SK-N-SH (cell line): Measurements from ENCODE around the gene ADORA2A. TPM values are rescaled to one million over a fixed set of nuclear protein-coding genes. Genes with fewer than 3 reads are reported as not detected.

Experiments
- CTCF ChIA-PET: fragments of 300-600, 350-600 bp; formaldehyde crosslinking; extraction: SDS; loops from one replicate; lab custom pipeline; 2021; lab: Yijun Ruan, JAX
- POLR2A ChIA-PET: fragments of 350-600 bp; sonication (Branson Sonifier 250); formaldehyde crosslinking; extraction: SDS; loops from one replicate; lab custom pipeline; 2020; ENCODE audit warnings: antibody characterized with exemption, inconsistent platforms; lab: Yijun Ruan, JAX
- DNase-seq: peaks from one replicate; pipeline ENCODE4 v3.0.0; 2012
- H2AFZ ChIP-seq: fragments of 200-600 bp; sonication (generic); 2 replicates; pipeline ENCODE4 v1.8.1; 2016; ENCODE audit warnings: antibody characterized with exemption, mild to moderate bottlenecking, low read depth
- H3F3A ChIP-seq: fragments of 200-600 bp; sonication (generic); replicated peaks from 2 replicates; pipeline ENCODE3; 2016; ENCODE audit warnings: antibody characterized with exemption, mild to moderate bottlenecking; ENCODE audit not compliant: insufficient read depth
- H3K27ac ChIP-seq, 2 experiments: fragments of 200-500 bp in 1 of 2; fragments of 200-600 bp in 1 of 2; sonication (Bioruptor generic) in 1 of 2; sonication (generic), shearing (Covaris generic) in 1 of 2; 2 replicates each; pipeline versions ENCODE4 v1.5.1 to v1.6.1; 2014 to 2016; ENCODE audit warnings: low read depth in 2 of 2, inconsistent platforms in 1 of 2, low read length in 1 of 2, mild to moderate bottlenecking in 1 of 2, mixed read lengths in 1 of 2
- H3K27me3 ChIP-seq: fragments of 200-600 bp; sonication (generic), shearing (Covaris generic); 2 replicates; pipeline ENCODE4 v1.6.1; 2016; ENCODE audit warnings: mixed run types; ENCODE audit not compliant: insufficient read depth
- H3K36me3 ChIP-seq, 2 experiments: fragments of 200-500 bp in 1 of 2; fragments of 200-600 bp in 1 of 2; sonication (Bioruptor generic) in 1 of 2; sonication (generic) in 1 of 2; replicated peaks in 1 of 2; 2 replicates each; pipeline versions ENCODE3 to v1.5.1; 2014 to 2016; ENCODE audit warnings: low read length in 1 of 2, mild to moderate bottlenecking in 1 of 2; ENCODE audit not compliant: insufficient read depth in 2 of 2, control insufficient read depth in 1 of 2
- H3K4me1 ChIP-seq, 2 experiments: fragments of 200-500 bp in 1 of 2; fragments of 200-600 bp in 1 of 2; sonication (Bioruptor generic) in 1 of 2; sonication (generic), shearing (Covaris generic) in 1 of 2; 2 replicates each; pipeline versions ENCODE4 v1.5.1 to v1.6.1; 2014 to 2016; ENCODE audit warnings: low read depth in 1 of 2, low read length in 1 of 2, mixed run types in 1 of 2; ENCODE audit not compliant: insufficient read depth in 2 of 2, control insufficient read depth in 1 of 2
- H3K4me2 ChIP-seq: fragments of 200-600 bp; sonication (generic), shearing (Covaris generic); 2 replicates; pipeline ENCODE4 v1.6.1; 2017; ENCODE audit warnings: mixed run types
- H3K4me3 ChIP-seq, 2 experiments: fragments of 200-500 bp in 1 of 2; fragments of 200-600 bp in 1 of 2; sonication (Bioruptor generic) in 1 of 2; sonication (generic), shearing (Covaris generic) in 1 of 2; 2 replicates each; pipeline versions ENCODE4 v1.5.1 to v1.8.1; 2014 to 2016; ENCODE audit warnings: low read depth in 2 of 2, inconsistent platforms in 1 of 2, low read length in 1 of 2, mild to moderate bottlenecking in 1 of 2, mixed read lengths in 1 of 2, moderate library complexity in 1 of 2
- H3K79me2 ChIP-seq: fragments of 200-600 bp; sonication (generic); 2 replicates; pipeline ENCODE4 v1.8.1; 2017; ENCODE audit warnings: mild to moderate bottlenecking; ENCODE audit not compliant: insufficient read depth
- H3K9ac ChIP-seq: fragments of 200-600 bp; sonication (generic); 2 replicates; pipeline ENCODE4 v1.6.1; 2017; ENCODE audit warnings: mixed run types
- H3K9me2 ChIP-seq: fragments of 200-600 bp; sonication (generic); 2 replicates; pipeline ENCODE4 v1.6.1; 2017; ENCODE audit warnings: mixed run types
- H3K9me3 ChIP-seq: fragments of 200-600 bp; sonication (generic); 2 replicates; pipeline ENCODE4 v1.6.1; 2017; ENCODE audit warnings: mixed run types, mild to moderate bottlenecking, moderate library complexity
- H4K20me1 ChIP-seq: fragments of 200-600 bp; sonication (generic); 2 replicates; pipeline ENCODE4 v1.6.1; 2017; ENCODE audit warnings: mild to moderate bottlenecking, mixed run types; ENCODE audit not compliant: insufficient read depth
- CHD2 ChIP-seq: fragments of 150-350 bp; IDR thresholded peaks from 2 replicates; pipeline ENCODE4 v1.6.1; 2018; ENCODE audit warnings: low read length; ENCODE audit not compliant: partially characterized antibody
- CTCF ChIP-seq: fragments of 200-600 bp; sonication (generic); IDR thresholded peaks from 2 replicates; pipeline ENCODE4 v1.6.1; 2017; ENCODE audit warnings: antibody characterized with exemption, mild to moderate bottlenecking, moderate library complexity
- EZH2phosphoT487 ChIP-seq: fragments of 200-600 bp; sonication (generic); IDR thresholded peaks from 2 replicates; pipeline ENCODE4 v1.6.1; 2017; ENCODE audit warnings: low read depth, mixed run types, mild to moderate bottlenecking, antibody characterized with exemption, moderate library complexity, borderline replicate concordance
- FOSL2 ChIP-seq: IDR thresholded peaks from 2 replicates; pipeline ENCODE4 v1.4.0; 2012; ENCODE audit warnings: low read depth, mild to moderate bottlenecking, moderate library complexity, borderline replicate concordance
- GABPA ChIP-seq: IDR thresholded peaks from 2 replicates; pipeline ENCODE4 v1.4.0; 2012; ENCODE audit warnings: low read depth, mild to moderate bottlenecking
- GATA2 ChIP-seq: sonication (generic); formaldehyde crosslinking; IDR thresholded peaks from 2 replicates; pipeline ENCODE4 v1.5.0; 2020; ENCODE audit warnings: mild to moderate bottlenecking, missing genetic modification reagents
- IRF3 ChIP-seq: fragments of 150-350 bp; IDR thresholded peaks from 2 replicates; pipeline ENCODE4 v1.6.1; 2016; ENCODE audit warnings: mild to moderate bottlenecking, low read depth, low read length
- MAX ChIP-seq: IDR thresholded peaks from 2 replicates; pipeline ENCODE4 v1.4.0; 2012; ENCODE audit warnings: low read depth
- MEF2A ChIP-seq: IDR thresholded peaks from 2 replicates; pipeline ENCODE4 v1.4.0; 2012; ENCODE audit warnings: low read depth, borderline replicate concordance
- MXI1 ChIP-seq: IDR thresholded peaks from 2 replicates; pipeline ENCODE4 v1.6.1; 2012; ENCODE audit warnings: mild to moderate bottlenecking, low read depth, low read length, improper control_type of control experiment
- POLR2AphosphoS5 ChIP-seq: IDR thresholded peaks from 2 replicates; pipeline ENCODE4 v1.6.1; 2012; ENCODE audit warnings: low read depth, low read length
- RAD21 ChIP-seq: IDR thresholded peaks from 2 replicates; pipeline ENCODE4 v1.6.1; 2012; ENCODE audit warnings: mild to moderate bottlenecking, low read length
- RCOR1 ChIP-seq: fragments of 150-350 bp; IDR thresholded peaks from 2 replicates; pipeline ENCODE4 v1.6.1; 2017; ENCODE audit warnings: antibody characterized with exemption, low read length
- REST ChIP-seq: IDR thresholded peaks from 2 replicates; pipeline ENCODE4 v1.6.1; 2012; ENCODE audit warnings: mild to moderate bottlenecking, low read depth, low read length, moderate library complexity
- RFX5 ChIP-seq: IDR thresholded peaks from 2 replicates; pipeline ENCODE4 v1.6.1; 2012; ENCODE audit warnings: mild to moderate bottlenecking, improper control_type of control experiment, low read length
- SIN3A ChIP-seq: IDR thresholded peaks from 2 replicates; pipeline ENCODE4 v1.6.1; 2012; ENCODE audit warnings: low read depth, mild to moderate bottlenecking, low read length, moderate library complexity, borderline replicate concordance
- SMC3 ChIP-seq: IDR thresholded peaks from 2 replicates; pipeline ENCODE4 v1.6.1; 2012; ENCODE audit warnings: low read depth, low read length, improper control_type of control experiment
- TAF1 ChIP-seq: IDR thresholded peaks from 2 replicates; pipeline ENCODE4 v1.6.1; 2012; ENCODE audit warnings: low read depth, mild to moderate bottlenecking, low read length, moderate library complexity, borderline replicate concordance
- WGBS: methylation state at CpG from one replicate; pipeline ENCODE4 v1.1.6; 2017; ENCODE audit warnings: low lambda C conversion rate; 5-methylcytosine and 5-hydroxymethylcytosine counted together
- polyA plus RNA-seq, 3 experiments: library from polyadenylated mRNA; depleted of rRNA; stranded (reverse); fragments of >200 nt; gene quantifications; 2 replicates each; pipeline ENCODE4 v1.2.3, GENCODE V29; 2012
- TF ChIP-seq, protein P1 (sequence below): IDR thresholded peaks from 2 replicates; pipeline ENCODE4 v1.4.0; 2012; ENCODE audit warnings: low read depth, borderline replicate concordance
- TF ChIP-seq, protein P2 (sequence below): IDR thresholded peaks from 2 replicates; pipeline ENCODE4 v1.4.0; 2012; ENCODE audit warnings: low read depth, borderline replicate concordance

The ADORA2A gene
- polyA plus RNA-seq, 1 of the 3 experiments (the other 2 are of a cell fraction): 9.3 TPM

GRCh38 chr22:24402460-24403192 is 24.8 kb upstream of the ADORA2A start (continued):
- TF ChIP-seq RFX5: no peak
- TF ChIP-seq MAX: peak; percentile 81
- peak; percentile 78 for TF ChIP-seq POLR2AphosphoS5
- TF ChIP-seq, protein P1, sequence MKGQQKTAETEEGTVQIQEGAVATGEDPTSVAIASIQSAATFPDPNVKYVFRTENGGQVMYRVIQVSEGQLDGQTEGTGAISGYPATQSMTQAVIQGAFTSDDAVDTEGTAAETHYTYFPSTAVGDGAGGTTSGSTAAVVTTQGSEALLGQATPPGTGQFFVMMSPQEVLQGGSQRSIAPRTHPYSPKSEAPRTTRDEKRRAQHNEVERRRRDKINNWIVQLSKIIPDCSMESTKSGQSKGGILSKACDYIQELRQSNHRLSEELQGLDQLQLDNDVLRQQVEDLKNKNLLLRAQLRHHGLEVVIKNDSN: no peak
- peak; percentile 43; the same call in 1 of the 2 replicates for TF ChIP-seq GATA2 (CRISPR knock-in tag)
- peak; percentile 84 for TF ChIP-seq REST

DNA sequence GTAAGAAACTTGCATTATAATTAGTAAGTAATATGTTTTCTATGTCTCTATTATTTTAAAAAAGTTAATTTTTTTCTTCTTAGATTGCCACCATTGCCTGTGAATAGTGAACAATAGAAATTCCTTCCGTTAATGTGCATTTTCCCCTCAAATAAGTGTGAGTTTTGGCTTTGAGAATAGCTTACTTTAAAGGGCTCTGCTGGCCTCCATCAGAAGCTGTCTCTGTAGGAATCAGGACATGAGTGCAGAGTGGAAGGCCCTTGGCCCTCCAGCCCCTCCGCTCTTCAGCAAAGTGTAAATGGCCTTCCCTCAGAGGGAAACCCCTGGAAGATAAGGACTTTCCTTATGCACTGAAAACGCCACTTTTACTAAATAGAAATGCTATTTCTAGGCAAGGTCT is 24.1 kb upstream of the ADORA2A start:
- H3K9me2 ChIP-seq: no peaks in the 10 kb centered on the region
- H3K9me3 ChIP-seq: no peaks in the 10 kb centered on the region
- peak overlapping the region; percentile 54; the same call in 1 of the 2 replicates for H3K4me2 ChIP-seq
- CTCF ChIA-PET: interaction anchor here (1.0 to 6.9 kb wide), 9 partner anchors 11 to 213 kb away, joined by 3 to 42 read pairs (median 5); no protein-coding TSS in a partner anchor
- WGBS: 93% methylated on average over 3 of the region's 3 CpGs
- H4K20me1 ChIP-seq: no peaks in the 10 kb centered on the region; the same call in 1 of the 2 replicates
- peak; percentile 15 for DNase-seq
- H2AFZ ChIP-seq: no peak overlapping the region
- peak overlapping the region; percentile 78 to 100 for H3K27ac ChIP-seq
- H3K4me3 ChIP-seq: no peak overlapping the region
- H3K9ac ChIP-seq: no peak overlapping the region
- TF ChIP-seq IRF3 (no peak), FOSL2 (no peak), SIN3A (no peak), GABPA (no peak), TAF1 (no peak), MEF2A (no peak), RCOR1 (no peak), CHD2 (no peak), EZH2phosphoT487 (no peak), MXI1 (no peak), CTCF (no peak), RAD21 (no peak), SMC3 (no peak)
- TF ChIP-seq, protein P2, sequence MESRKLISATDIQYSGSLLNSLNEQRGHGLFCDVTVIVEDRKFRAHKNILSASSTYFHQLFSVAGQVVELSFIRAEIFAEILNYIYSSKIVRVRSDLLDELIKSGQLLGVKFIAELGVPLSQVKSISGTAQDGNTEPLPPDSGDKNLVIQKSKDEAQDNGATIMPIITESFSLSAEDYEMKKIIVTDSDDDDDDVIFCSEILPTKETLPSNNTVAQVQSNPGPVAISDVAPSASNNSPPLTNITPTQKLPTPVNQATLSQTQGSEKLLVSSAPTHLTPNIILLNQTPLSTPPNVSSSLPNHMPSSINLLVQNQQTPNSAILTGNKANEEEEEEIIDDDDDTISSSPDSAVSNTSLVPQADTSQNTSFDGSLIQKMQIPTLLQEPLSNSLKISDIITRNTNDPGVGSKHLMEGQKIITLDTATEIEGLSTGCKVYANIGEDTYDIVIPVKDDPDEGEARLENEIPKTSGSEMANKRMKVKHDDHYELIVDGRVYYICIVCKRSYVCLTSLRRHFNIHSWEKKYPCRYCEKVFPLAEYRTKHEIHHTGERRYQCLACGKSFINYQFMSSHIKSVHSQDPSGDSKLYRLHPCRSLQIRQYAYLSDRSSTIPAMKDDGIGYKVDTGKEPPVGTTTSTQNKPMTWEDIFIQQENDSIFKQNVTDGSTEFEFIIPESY: no peak
- H3K36me3 ChIP-seq: peaks cover 23 to 29% of the 10 kb centered on the region in 2 experiments
- POLR2A ChIA-PET: interaction anchor here (0.6 to 3.4 kb wide), 8 partner anchors 11 to 81 kb away, joined by 3 to 25 read pairs (median 4); no protein-coding TSS in a partner anchor
- H3F3A ChIP-seq: peaks cover 26% of the 10 kb centered on the region
- peaks cover 47% of the 10 kb centered on the region for H3K79me2 ChIP-seq
- peaks cover 30 to 84% of the 10 kb centered on the region in 2 experiments for H3K4me1 ChIP-seq
- no peaks in the 10 kb centered on the region for H3K27me3 ChIP-seq
